WTC11 (cell line): ENCODE data around the gene ZCCHC7. TPM values are rescaled to one million over a fixed set of nuclear protein-coding genes. Genes with fewer than 3 reads are reported as not detected.

Experiments
- ATAC-seq: fragments of 200-7000 bp; cut with Tn5 transposase; 2 replicates; pipeline ENCODE4 v1.10.0; 2021; ENCODE audit warnings: mild to moderate bottlenecking, moderate library complexity
- CTCF ChIA-PET: fragments of 300-600 bp; sonication (Branson Sonifier 250); formaldehyde crosslinking; loops from one replicate; lab custom pipeline; 2021; ENCODE audit warnings: antibody characterized with exemption; lab: Charles Lee
- POLR2A ChIA-PET: fragments of 350-600 bp; sonication (Branson Sonifier 250); formaldehyde crosslinking; loops from one replicate; lab custom pipeline; 2021; ENCODE audit warnings: antibody characterized with exemption; lab: Charles Lee
- DNase-seq: peaks from one replicate; pipeline ENCODE4 v3.0.0; 2021; ENCODE audit warnings: low spot score
- H3K27ac Mint-ChIP-seq: 2 replicates; pipeline ENCODE4 v1.8.0; 2021; ENCODE audit warnings: mixed read lengths
- H3K27me3 Mint-ChIP-seq: 2 replicates; pipeline ENCODE4 v1.8.0; 2021; ENCODE audit warnings: low read depth, mild to moderate bottlenecking, moderate library complexity, mixed read lengths
- H3K36me3 Mint-ChIP-seq: 2 replicates; pipeline ENCODE4 v1.8.0; 2021; ENCODE audit warnings: mixed read lengths
- H3K4me1 Mint-ChIP-seq: 2 replicates; pipeline ENCODE4 v1.8.0; 2022; ENCODE audit warnings: mixed read lengths
- H3K4me3 Mint-ChIP-seq: 2 replicates; pipeline ENCODE4 v1.8.0; 2021; ENCODE audit warnings: mild to moderate bottlenecking, moderate library complexity, mixed read lengths
- H3K9me3 Mint-ChIP-seq: 2 replicates; pipeline ENCODE4 v1.8.0; 2021; ENCODE audit warnings: mixed read lengths
- ATF1 ChIP-seq: sonication (generic); formaldehyde crosslinking; IDR thresholded peaks from 2 replicates; pipeline ENCODE4 v1.8.1; 2023; ENCODE audit warnings: mild to moderate bottlenecking, moderate library complexity, missing genetic modification reagents
- CBFB ChIP-seq: sonication (generic); formaldehyde crosslinking; IDR thresholded peaks from 2 replicates; pipeline ENCODE4 v1.8.1; 2022; ENCODE audit warnings: mild to moderate bottlenecking, low read depth, missing genetic modification reagents
- CREB1 ChIP-seq: sonication (generic); formaldehyde crosslinking; IDR thresholded peaks from 2 replicates; pipeline ENCODE4 v1.8.0; 2023; ENCODE audit warnings: mild to moderate bottlenecking, missing genetic modification reagents
- ESRRA ChIP-seq: sonication (generic); formaldehyde crosslinking; IDR thresholded peaks from 2 replicates; pipeline ENCODE4 v1.8.1; 2022; ENCODE audit warnings: mild to moderate bottlenecking, missing genetic modification reagents, borderline replicate concordance
- GTF2I ChIP-seq: fragments of 250-450 bp; sonication (Bioruptor Pico); conservative IDR thresholded peaks from 2 replicates; pipeline ENCODE4 v1.4.0; 2021; ENCODE audit warnings: mild to moderate bottlenecking
- RELA ChIP-seq: sonication (generic); formaldehyde crosslinking; IDR thresholded peaks from 2 replicates; pipeline ENCODE4 v1.8.1; 2022; ENCODE audit warnings: missing genetic modification reagents, mild to moderate bottlenecking, borderline replicate concordance
- SMAD4 ChIP-seq: sonication (generic); formaldehyde crosslinking; IDR thresholded peaks from 2 replicates; pipeline ENCODE4 v1.8.0; 2022; ENCODE audit warnings: mild to moderate bottlenecking, missing genetic modification reagents
- TEAD1 ChIP-seq: sonication (generic); formaldehyde crosslinking; IDR thresholded peaks from 2 replicates; pipeline ENCODE4 v1.8.0; 2022; ENCODE audit warnings: mild to moderate bottlenecking, missing genetic modification reagents
- ZBTB21 ChIP-seq: sonication (generic); formaldehyde crosslinking; IDR thresholded peaks from 2 replicates; pipeline ENCODE4 v1.8.1; 2023; ENCODE audit warnings: mild to moderate bottlenecking, missing genetic modification reagents, borderline replicate concordance
- ZNF671 ChIP-seq: fragments of 250-450 bp; sonication (Bioruptor Pico); IDR thresholded peaks from 2 replicates; pipeline ENCODE4 v1.8.0; 2021; ENCODE audit warnings: mild to moderate bottlenecking
- total RNA-seq: library from RNA; stranded (reverse); gene quantifications from 3 replicates; pipeline ENCODE4 v1.2.3, GENCODE V29; 2021
- TF ChIP-seq, protein P1 (sequence below): fragments of 250-450 bp; sonication (Bioruptor Pico); IDR thresholded peaks from 2 replicates; pipeline ENCODE4 v1.9.0; 2021; ENCODE audit warnings: mild to moderate bottlenecking
- TF ChIP-seq, protein P2 (sequence below): sonication (generic); formaldehyde crosslinking; IDR thresholded peaks from 2 replicates; pipeline ENCODE4 v1.8.0; 2022; ENCODE audit warnings: mild to moderate bottlenecking, missing genetic modification reagents
- TF ChIP-seq, protein P3 (sequence below): sonication (generic); formaldehyde crosslinking; IDR thresholded peaks from 2 replicates; pipeline ENCODE4 v1.8.1; 2023; ENCODE audit warnings: mild to moderate bottlenecking, missing genetic modification reagents, moderate library complexity
- TF ChIP-seq, protein P4 (sequence below): sonication (generic); formaldehyde crosslinking; IDR thresholded peaks from 2 replicates; pipeline ENCODE4 v1.8.1; 2023; ENCODE audit warnings: mild to moderate bottlenecking, moderate library complexity, missing genetic modification reagents
- TF ChIP-seq, protein P5 (sequence below): sonication (generic); formaldehyde crosslinking; IDR thresholded peaks from 2 replicates; pipeline ENCODE4 v1.8.0; 2022; ENCODE audit warnings: missing genetic modification reagents

ZCCHC7 gene
- total RNA-seq, 1 experiment from 2014 or later = 30.1 TPM

DNA sequence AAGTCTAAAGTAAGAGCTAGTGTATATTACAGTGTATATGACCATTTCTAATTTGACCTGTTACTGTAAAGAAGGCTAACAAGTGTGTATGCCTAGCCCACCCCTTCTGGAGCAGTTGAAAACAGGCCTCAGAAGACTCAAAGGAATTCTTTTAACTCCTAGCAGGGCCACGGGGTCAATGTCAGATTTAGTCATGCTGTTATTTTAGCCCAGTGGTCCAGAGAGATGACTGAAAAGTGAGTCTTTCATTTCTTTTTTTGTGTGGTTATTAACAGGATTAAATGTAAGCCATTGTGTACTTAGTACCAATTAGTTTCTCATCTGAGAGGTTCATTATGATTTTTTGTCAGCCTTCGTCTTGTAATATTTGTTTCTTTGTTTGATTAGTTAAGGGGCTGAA, 24.4 kb downstream of the ZCCHC7 start:
- no peaks in the 10 kb centered on the region for H3K36me3 Mint-ChIP-seq
- POLR2A ChIA-PET = no interaction called here
- peaks cover 50% of the 10 kb centered on the region for H3K4me1 Mint-ChIP-seq
- no peak overlapping the region for H3K4me3 Mint-ChIP-seq
- TF ChIP-seq, protein P1, sequence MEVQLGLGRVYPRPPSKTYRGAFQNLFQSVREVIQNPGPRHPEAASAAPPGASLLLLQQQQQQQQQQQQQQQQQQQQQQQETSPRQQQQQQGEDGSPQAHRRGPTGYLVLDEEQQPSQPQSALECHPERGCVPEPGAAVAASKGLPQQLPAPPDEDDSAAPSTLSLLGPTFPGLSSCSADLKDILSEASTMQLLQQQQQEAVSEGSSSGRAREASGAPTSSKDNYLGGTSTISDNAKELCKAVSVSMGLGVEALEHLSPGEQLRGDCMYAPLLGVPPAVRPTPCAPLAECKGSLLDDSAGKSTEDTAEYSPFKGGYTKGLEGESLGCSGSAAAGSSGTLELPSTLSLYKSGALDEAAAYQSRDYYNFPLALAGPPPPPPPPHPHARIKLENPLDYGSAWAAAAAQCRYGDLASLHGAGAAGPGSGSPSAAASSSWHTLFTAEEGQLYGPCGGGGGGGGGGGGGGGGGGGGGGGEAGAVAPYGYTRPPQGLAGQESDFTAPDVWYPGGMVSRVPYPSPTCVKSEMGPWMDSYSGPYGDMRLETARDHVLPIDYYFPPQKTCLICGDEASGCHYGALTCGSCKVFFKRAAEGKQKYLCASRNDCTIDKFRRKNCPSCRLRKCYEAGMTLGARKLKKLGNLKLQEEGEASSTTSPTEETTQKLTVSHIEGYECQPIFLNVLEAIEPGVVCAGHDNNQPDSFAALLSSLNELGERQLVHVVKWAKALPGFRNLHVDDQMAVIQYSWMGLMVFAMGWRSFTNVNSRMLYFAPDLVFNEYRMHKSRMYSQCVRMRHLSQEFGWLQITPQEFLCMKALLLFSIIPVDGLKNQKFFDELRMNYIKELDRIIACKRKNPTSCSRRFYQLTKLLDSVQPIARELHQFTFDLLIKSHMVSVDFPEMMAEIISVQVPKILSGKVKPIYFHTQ = no peak
- TF ChIP-seq, protein P2, sequence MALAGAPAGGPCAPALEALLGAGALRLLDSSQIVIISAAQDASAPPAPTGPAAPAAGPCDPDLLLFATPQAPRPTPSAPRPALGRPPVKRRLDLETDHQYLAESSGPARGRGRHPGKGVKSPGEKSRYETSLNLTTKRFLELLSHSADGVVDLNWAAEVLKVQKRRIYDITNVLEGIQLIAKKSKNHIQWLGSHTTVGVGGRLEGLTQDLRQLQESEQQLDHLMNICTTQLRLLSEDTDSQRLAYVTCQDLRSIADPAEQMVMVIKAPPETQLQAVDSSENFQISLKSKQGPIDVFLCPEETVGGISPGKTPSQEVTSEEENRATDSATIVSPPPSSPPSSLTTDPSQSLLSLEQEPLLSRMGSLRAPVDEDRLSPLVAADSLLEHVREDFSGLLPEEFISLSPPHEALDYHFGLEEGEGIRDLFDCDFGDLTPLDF = no peak
- TF ChIP-seq CREB1 (CRISPR knock-in tag) (no peak), CBFB (CRISPR knock-in tag) (no peak), ESRRA (CRISPR knock-in tag) (no peak), ZNF671 (CRISPR knock-in tag) (no peak)
- TF ChIP-seq, protein P3, sequence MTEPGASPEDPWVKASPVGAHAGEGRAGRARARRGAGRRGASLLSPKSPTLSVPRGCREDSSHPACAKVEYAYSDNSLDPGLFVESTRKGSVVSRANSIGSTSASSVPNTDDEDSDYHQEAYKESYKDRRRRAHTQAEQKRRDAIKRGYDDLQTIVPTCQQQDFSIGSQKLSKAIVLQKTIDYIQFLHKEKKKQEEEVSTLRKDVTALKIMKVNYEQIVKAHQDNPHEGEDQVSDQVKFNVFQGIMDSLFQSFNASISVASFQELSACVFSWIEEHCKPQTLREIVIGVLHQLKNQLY (CRISPR knock-in tag) = no peak
- peak; percentile 72 for ATAC-seq
- DNase-seq = no peak
- no peaks in the 10 kb centered on the region for H3K9me3 Mint-ChIP-seq
- H3K27ac Mint-ChIP-seq = peak overlapping the region; percentile 76
- CTCF ChIA-PET = no interaction called here
- H3K27me3 Mint-ChIP-seq = no peaks in the 10 kb centered on the region

DNA sequence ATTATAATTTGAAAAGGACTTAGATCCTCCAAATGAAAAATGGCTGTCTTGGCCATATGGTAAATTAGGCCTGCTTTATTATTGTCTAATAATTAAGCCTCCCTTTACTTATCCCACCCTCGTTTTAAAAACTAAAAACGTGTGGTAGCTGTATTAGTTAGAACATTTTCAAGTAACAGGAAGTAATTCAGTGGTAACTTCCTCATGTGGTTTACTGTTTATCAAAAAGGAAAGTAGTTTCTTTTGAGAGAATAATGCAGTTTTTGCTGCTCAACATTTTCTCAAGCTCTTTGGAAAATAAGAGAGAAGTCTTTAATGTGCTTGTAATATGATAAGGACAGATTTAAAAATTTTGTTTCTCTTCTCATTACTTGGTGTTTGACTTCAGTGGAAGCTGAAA, 26.0 kb downstream of the ZCCHC7 start:
- Mint-ChIP-seq H3K27ac (peak overlapping the region; percentile 63; the same call in 1 of the 2 replicates), H3K27me3 (no peaks in the 10 kb centered on the region), H3K4me3 (no peak overlapping the region), H3K36me3 (peaks cover 2% of the 10 kb centered on the region; the same call in 1 of the 2 replicates), H3K9me3 (no peaks in the 10 kb centered on the region), H3K4me1 (peaks cover 46% of the 10 kb centered on the region)
- CTCF ChIA-PET = no interaction called here
- TF ChIP-seq, protein P4, sequence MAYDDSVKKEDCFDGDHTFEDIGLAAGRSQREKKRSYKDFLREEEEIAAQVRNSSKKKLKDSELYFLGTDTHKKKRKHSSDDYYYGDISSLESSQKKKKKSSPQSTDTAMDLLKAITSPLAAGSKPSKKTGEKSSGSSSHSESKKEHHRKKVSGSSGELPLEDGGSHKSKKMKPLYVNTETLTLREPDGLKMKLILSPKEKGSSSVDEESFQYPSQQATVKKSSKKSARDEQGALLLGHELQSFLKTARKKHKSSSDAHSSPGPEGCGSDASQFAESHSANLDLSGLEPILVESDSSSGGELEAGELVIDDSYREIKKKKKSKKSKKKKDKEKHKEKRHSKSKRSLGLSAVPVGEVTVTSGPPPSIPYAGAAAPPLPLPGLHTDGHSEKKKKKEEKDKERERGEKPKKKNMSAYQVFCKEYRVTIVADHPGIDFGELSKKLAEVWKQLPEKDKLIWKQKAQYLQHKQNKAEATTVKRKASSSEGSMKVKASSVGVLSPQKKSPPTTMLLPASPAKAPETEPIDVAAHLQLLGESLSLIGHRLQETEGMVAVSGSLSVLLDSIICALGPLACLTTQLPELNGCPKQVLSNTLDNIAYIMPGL (CRISPR knock-in tag) = no peak
- no peak for TF ChIP-seq ATF1 (CRISPR knock-in tag)
- TF ChIP-seq TEAD1 (CRISPR knock-in tag) = no peak
- TF ChIP-seq GTF2I = no peak
- no peak for TF ChIP-seq SMAD4 (CRISPR knock-in tag)
- no peak for TF ChIP-seq RELA (CRISPR knock-in tag)
- TF ChIP-seq, protein P5, sequence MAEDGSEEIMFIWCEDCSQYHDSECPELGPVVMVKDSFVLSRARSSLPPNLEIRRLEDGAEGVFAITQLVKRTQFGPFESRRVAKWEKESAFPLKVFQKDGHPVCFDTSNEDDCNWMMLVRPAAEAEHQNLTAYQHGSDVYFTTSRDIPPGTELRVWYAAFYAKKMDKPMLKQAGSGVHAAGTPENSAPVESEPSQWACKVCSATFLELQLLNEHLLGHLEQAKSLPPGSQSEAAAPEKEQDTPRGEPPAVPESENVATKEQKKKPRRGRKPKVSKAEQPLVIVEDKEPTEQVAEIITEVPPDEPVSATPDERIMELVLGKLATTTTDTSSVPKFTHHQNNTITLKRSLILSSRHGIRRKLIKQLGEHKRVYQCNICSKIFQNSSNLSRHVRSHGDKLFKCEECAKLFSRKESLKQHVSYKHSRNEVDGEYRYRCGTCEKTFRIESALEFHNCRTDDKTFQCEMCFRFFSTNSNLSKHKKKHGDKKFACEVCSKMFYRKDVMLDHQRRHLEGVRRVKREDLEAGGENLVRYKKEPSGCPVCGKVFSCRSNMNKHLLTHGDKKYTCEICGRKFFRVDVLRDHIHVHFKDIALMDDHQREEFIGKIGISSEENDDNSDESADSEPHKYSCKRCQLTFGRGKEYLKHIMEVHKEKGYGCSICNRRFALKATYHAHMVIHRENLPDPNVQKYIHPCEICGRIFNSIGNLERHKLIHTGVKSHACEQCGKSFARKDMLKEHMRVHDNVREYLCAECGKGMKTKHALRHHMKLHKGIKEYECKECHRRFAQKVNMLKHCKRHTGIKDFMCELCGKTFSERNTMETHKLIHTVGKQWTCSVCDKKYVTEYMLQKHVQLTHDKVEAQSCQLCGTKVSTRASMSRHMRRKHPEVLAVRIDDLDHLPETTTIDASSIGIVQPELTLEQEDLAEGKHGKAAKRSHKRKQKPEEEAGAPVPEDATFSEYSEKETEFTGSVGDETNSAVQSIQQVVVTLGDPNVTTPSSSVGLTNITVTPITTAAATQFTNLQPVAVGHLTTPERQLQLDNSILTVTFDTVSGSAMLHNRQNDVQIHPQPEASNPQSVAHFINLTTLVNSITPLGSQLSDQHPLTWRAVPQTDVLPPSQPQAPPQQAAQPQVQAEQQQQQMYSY (CRISPR knock-in tag) = no peak
- no peak for TF ChIP-seq ZBTB21 (CRISPR knock-in tag)
- no peak for ATAC-seq
- POLR2A ChIA-PET = no interaction called here
- no peak for DNase-seq
